Karpas-422 (cell line): Measurements from ENCODE around the gene DUSP2. TPM values are rescaled to one million over a fixed set of nuclear protein-coding genes. Genes with fewer than 3 reads are reported as not detected.
A peak's percentile ranks its signal among the peaks of the same experiment; 100 is the strongest.
"Not testable (repeated sequence)": the region's sequence is repeated elsewhere in the genome, so short reads cannot be mapped to it uniquely, and the experiment has no call there.

Source experiments
- DNase-seq: peaks from one replicate; pipeline ENCODE4 v3.0.0-alpha.2; 2015
- H2AFZ ChIP-seq: fragments of 200-600 bp; sonication (generic); 2 replicates; pipeline ENCODE4 v1.6.1; 2014; ENCODE audit warnings: antibody characterized with exemption, low read length, mixed read lengths
- H3K27ac ChIP-seq: fragments of 200-600 bp; sonication (generic); 2 replicates; pipeline ENCODE4 v1.5.1; 2014; ENCODE audit warnings: mild to moderate bottlenecking, low read length, moderate library complexity
- H3K27me3 ChIP-seq: fragments of 200-600 bp; sonication (generic); 2 replicates; pipeline ENCODE4 v1.6.1; 2014; ENCODE audit warnings: low read length, mixed read lengths
- H3K36me3 ChIP-seq: fragments of 200-600 bp; sonication (generic); 2 replicates; pipeline ENCODE4 v1.6.1; 2014; ENCODE audit warnings: low read length, mixed read lengths; ENCODE audit not compliant: insufficient read depth
- H3K4me1 ChIP-seq: fragments of 200-600 bp; sonication (generic); 2 replicates; pipeline ENCODE4 v1.6.1; 2014; ENCODE audit warnings: mild to moderate bottlenecking, low read length, mixed read lengths
- H3K4me2 ChIP-seq: fragments of 200-600 bp; sonication (generic); 2 replicates; pipeline ENCODE4 v1.6.1; 2014; ENCODE audit warnings: low read length, low read depth, mild to moderate bottlenecking; ENCODE audit not compliant: poor library complexity, severe bottlenecking
- H3K4me3 ChIP-seq: fragments of 200-600 bp; sonication (generic); 2 replicates; pipeline ENCODE4 v1.5.1; 2014; ENCODE audit warnings: mild to moderate bottlenecking, antibody characterized with exemption, low read length, mixed read lengths
- H3K79me2 ChIP-seq: fragments of 200-600 bp; sonication (generic); 2 replicates; pipeline ENCODE4 v1.6.1; 2014; ENCODE audit warnings: mild to moderate bottlenecking, low read length, mixed read lengths
- H3K9ac ChIP-seq: fragments of 200-600 bp; sonication (generic); 2 replicates; pipeline ENCODE4 v1.6.0; 2014; ENCODE audit warnings: low read length
- H3K9me2 ChIP-seq: fragments of 200-600 bp; sonication (generic), shearing (Covaris generic); replicated peaks from 2 replicates; pipeline ENCODE4 v1.6.0; 2014; ENCODE audit warnings: mild to moderate bottlenecking, low read length, moderate library complexity; ENCODE audit not compliant: insufficient read depth
- H3K9me3 ChIP-seq: fragments of 300-700, 200-600 bp; sonication (generic); 2 replicates; pipeline ENCODE4 v1.6.1; 2014; ENCODE audit warnings: low read length, mixed read lengths
- H4K20me1 ChIP-seq: fragments of 200-600 bp; sonication (generic); 2 replicates; pipeline ENCODE4 v1.6.1; 2014; ENCODE audit warnings: mild to moderate bottlenecking, antibody characterized with exemption, low read length, low read depth; ENCODE audit not compliant: insufficient read depth
- total RNA-seq: library from RNA; depleted of rRNA; stranded (reverse); fragments of >200 nt; shearing (Covaris generic); gene quantifications from 2 replicates; pipeline ENCODE4 v1.2.3, GENCODE V29; 2014; ENCODE audit warnings: low replicate concordance

The DUSP2 gene
- total RNA-seq, 1 experiment from 2014 or later, result 25.1 TPM

DNA sequence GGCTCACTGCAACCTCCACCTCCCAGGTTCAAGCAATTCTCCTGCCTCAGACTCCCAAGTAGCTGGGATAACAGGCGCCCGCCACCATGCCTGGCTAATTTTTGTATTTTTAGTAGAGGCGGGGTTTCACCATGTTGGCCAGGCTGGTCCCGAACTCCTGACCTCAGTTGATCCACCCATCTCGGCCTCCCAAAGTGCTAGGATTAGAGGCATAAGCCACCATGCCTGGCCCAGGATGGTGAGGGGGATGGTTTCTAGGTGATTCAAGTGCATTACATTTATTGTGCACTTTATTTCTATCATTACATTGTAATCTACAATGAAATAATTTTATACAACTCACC lies 3.6 kb downstream of the DUSP2 start:
- H2AFZ ChIP-seq, H3K4me2 ChIP-seq, H3K4me3 ChIP-seq, H3K79me2 ChIP-seq, H3K27ac ChIP-seq, H3K27me3 ChIP-seq, H3K9me3 ChIP-seq, H3K9ac ChIP-seq, H3K9me2 ChIP-seq, DNase-seq: not testable (repeated sequence)
- Histone ChIP-seq H4K20me1 (peaks cover 23% of the 10 kb centered on the region), H3K36me3 (peaks cover 19% of the 10 kb centered on the region), H3K4me1 (peaks cover 32% of the 10 kb centered on the region)

DNA sequence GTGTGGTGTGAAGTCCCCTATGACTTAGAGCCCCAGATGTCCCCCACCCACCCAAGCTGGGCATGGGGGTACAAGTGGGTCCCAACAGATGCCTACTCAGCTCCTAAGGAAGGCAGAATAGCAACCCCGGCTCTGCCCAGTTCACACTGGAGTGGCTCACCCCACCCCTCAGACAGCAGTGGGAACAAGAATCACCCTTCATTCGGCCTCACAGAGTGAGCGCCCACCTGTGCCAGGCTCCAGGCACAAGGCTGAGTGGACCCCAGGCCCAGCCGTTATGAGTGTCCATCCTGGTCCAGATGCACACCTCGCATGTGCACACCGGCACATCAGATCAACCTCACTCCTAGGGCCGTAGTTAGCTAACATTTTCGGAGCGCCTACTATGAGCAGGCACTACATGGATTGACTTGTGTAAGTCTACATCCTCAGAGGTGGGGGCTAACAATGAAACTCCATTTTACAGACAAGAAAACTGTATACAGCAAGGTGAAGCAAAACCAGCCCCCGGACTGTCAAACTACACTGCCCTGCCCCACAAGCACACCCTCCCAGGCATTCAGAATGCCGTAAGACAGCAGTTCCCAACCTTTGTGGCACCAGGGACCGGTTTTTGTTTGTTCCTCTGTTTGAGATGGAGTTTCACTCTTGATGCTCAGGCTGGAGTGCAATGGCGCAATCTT lies 4.2 kb downstream of the DUSP2 start:
- DNase-seq, result no peak
- Histone ChIP-seq H4K20me1 (peaks cover 23% of the 10 kb centered on the region), H3K79me2 (peaks cover 7% of the 10 kb centered on the region), H2AFZ (no peak overlapping the region), H3K27me3 (no peaks in the 10 kb centered on the region), H3K27ac (no peak overlapping the region), H3K9ac (no peak overlapping the region), H3K4me2 (no peak overlapping the region), H3K4me3 (no peak overlapping the region), H3K36me3 (peaks cover 19% of the 10 kb centered on the region), H3K9me2 (no peaks in the 10 kb centered on the region), H3K9me3 (no peaks in the 10 kb centered on the region), H3K4me1 (peaks cover 27% of the 10 kb centered on the region)

DNA sequence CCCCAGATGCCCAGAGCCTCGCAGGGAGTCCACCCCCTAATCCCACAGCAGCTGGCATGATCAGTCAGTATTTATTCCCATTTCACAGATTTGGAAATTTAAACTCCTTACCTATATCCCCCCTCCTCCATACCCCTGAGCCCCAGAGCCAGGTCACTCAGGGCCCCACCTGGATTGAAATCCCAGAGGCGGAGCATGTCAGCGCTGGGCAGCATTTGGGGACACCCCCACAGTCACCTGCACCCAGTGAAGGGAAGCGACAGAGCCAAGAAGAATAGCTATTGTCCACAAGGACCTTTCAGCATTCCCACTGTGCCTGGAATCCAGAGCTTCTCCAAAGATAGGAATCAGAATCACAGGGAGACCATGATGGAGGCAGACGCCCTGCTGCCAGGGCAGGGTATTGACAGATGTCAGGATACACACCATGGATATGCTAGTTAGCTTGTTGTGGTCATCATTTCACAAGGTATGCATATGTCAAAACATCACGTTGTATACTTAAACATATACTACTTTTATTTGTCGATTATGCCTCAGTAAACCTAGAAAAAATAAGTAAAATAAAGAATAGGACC lies 6.0 kb downstream of the DUSP2 start:
- DNase-seq, result no peak
- no peaks in the 10 kb centered on the region for H3K9me3 ChIP-seq
- no peak overlapping the region for H3K27ac ChIP-seq
- H3K9me2 ChIP-seq, result no peaks in the 10 kb centered on the region
- peaks cover 19% of the 10 kb centered on the region for H4K20me1 ChIP-seq
- H3K79me2 ChIP-seq, result peaks cover 1% of the 10 kb centered on the region
- no peak overlapping the region for H3K9ac ChIP-seq
- H2AFZ ChIP-seq, result no peak overlapping the region
- H3K36me3 ChIP-seq, result peaks cover 18% of the 10 kb centered on the region
- H3K4me2 ChIP-seq, result no peak overlapping the region
- peaks cover 20% of the 10 kb centered on the region for H3K4me1 ChIP-seq
- H3K4me3 ChIP-seq, result no peak overlapping the region
- no peaks in the 10 kb centered on the region for H3K27me3 ChIP-seq

DNA sequence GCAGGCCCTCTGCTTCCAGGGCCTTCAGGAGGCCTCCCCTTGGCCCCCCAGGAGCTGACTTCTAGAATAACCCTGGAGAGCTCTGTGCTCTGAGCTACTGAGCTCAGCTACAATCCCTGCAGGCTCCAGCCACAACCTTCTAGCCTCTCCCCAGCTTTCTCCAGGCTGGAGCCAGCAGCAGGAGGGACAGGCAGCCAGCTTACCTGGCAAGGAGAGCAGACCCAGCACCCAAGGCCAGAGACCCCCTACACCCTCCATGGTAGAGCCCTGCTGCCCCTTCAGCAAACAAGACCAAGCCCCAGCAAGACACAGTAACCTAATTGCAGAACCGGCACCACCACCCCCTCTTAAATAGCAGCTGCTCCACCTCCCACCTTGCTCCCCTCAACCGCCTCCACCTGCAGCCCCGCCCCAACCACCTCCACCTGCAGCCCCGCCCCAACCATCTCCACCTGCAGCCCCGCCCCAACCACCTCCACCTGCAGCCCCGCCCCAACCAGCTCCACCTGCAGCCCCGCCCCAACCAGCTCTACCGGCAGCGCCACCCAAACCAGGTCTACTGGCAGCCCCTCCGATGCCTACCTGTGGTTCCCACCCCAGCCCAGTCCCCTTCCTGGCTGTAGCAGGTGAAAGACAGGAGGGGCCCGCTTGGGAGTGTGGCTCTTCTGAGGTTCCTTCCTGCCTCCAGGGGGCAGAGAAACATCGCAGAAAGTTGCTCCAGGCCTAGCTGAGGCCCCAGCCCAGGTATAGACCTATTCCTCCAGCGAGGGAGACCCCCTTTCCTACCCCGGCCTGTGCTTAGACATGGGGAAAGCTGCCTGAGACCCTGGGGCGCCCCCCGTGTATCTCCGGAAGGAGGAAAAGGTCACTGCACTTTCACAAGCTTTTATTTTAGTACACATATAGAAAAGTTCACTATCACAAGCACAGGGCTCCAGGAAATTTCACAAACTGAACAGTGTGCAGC lies 6.8 kb downstream of the DUSP2 start, which contains the start of gene ASTL:
TSS of gene ASTL (minus strand) at position 324 of the 967 bp plus-strand sequence. CDS start at position 258, 66 bp downstream.
- peak; percentile 83 for DNase-seq
- Histone ChIP-seq H3K9ac (no peak within 1 kb of the TSS), H3K79me2 (no peaks in the 10 kb centered on the region), H3K4me2 (no peak within 1 kb of the TSS), H3K27me3 (no peaks in the 10 kb centered on the region), H3K9me3 (no peaks in the 10 kb centered on the region), H3K4me1 (peaks cover 12% of the 10 kb centered on the region), H3K36me3 (peaks cover 10% of the 10 kb centered on the region), H3K9me2 (no peaks in the 10 kb centered on the region), H3K27ac (no peak within 1 kb of the TSS), H3K4me3 (no peak within 1 kb of the TSS), H4K20me1 (peaks cover 10% of the 10 kb centered on the region), H2AFZ (no peak within 1 kb of the TSS)

DNA sequence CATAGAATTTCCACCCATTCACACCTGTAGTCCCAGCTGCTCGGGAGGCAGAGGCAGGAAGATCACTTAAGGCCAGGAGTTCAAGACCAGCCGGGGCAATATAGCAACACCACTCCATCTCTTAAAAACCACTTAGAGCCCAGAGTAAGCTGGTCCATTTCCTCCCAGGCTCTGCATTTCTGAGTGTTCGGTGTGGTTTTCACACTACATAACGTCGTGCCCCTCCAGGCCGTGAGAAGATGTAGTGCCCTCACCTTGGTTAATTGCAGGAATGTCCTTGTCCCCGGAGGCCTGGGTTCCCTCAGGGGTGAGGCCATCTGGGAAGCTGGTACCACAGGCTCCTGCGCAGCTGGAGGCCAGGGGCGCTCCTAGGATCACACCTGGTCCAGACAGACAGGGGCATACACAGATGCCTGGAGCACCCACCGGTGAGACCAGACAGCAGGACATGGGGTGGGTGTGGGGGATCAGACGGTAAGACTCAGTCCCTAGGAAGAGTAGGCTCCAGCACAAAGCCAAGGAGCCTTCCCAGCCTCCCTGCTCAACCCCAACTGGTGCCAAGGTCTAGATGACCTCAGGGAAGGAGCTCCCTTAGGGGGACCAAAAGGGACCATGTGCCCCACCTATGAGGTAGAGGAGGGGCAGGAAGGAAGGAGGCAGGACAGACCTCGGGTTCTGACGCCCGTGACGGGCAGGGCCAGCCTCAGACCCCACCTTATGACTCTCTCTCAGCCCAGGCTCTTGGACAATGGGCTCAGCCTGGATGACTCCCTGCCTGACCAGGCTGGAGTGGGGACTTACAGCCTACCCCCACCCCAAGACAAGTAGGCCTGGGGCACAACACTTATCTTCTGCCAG lies 7.7 kb downstream of the DUSP2 start:
- no peak overlapping the region for H3K4me3 ChIP-seq
- no peaks in the 10 kb centered on the region for H3K79me2 ChIP-seq
- no peak overlapping the region for H3K27ac ChIP-seq
- no peak overlapping the region for H2AFZ ChIP-seq
- H3K9ac ChIP-seq, result no peak overlapping the region
- no peak for DNase-seq
- 0 out of 2 replicates have a peak, but pooled peaks cover 1% of the 10 kb centered on the region for H4K20me1 ChIP-seq
- H3K9me3 ChIP-seq, result no peaks in the 10 kb centered on the region
- H3K36me3 ChIP-seq, result peaks cover under 1% of the 10 kb centered on the region; the same call in 1 of the 2 replicates
- peaks cover 2% of the 10 kb centered on the region for H3K4me1 ChIP-seq
- no peaks in the 10 kb centered on the region for H3K9me2 ChIP-seq
- H3K4me2 ChIP-seq, result no peak overlapping the region
- no peaks in the 10 kb centered on the region for H3K27me3 ChIP-seq

DNA sequence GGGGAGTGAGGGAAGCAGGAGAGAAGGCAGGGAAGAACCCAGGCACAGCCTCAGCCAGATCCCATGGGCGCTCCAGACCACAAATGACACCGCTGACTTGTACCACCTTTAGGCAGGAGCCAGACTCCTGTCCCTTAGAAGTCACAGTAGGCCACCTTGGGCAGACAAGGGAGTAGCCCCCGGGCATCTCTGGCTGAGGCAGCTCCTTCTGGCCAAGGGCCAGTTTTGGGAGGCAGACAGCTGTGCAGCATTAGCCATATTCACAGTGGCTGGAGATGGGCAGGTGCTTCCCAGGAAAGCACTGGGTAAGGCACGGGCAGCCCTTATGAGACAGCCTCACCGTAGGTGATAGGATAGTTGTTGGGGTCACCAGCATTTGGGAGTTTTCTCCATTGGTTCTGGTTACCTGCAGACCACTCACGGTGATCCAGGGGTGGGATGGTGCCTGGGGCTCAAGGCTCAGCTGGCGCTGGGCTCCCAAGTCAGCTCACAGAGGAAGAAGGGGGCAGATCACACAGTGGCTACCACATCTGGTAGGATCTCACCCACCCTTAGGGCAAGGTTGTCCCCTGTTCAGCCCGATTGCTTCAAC lies 9.0 kb downstream of the DUSP2 start:
- no peak overlapping the region for H2AFZ ChIP-seq
- H3K27ac ChIP-seq, result no peak overlapping the region
- H3K4me2 ChIP-seq, result no peak overlapping the region
- H3K9me2 ChIP-seq, result no peaks in the 10 kb centered on the region
- no peaks in the 10 kb centered on the region for H3K27me3 ChIP-seq
- no peak overlapping the region for H3K4me3 ChIP-seq
- H3K79me2 ChIP-seq, result no peaks in the 10 kb centered on the region
- no peak for DNase-seq
- no peak overlapping the region for H3K9ac ChIP-seq
- no peaks in the 10 kb centered on the region for H3K4me1 ChIP-seq
- no peaks in the 10 kb centered on the region for H3K9me3 ChIP-seq
- H3K36me3 ChIP-seq, result no peaks in the 10 kb centered on the region
- no peaks in the 10 kb centered on the region for H4K20me1 ChIP-seq

DNA sequence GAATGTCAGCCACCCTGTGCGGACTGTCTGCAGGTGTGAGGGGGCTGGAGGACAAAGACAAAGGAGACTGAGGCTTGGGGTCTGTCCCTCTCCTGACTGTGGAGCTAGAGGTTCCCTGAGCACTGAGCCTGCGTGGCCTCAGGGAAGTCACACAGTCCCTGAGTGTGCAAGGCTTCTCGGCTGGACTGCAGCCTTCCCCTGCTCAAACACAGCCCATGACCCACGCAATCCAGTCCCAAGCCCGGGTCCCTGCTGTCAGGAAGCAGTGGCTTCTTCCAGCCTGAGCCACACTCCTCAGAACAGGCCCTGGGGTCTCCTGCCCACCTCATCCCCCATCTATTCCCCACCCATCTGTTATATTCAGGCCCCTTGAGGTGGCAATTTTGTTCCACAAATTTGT lies 9.6 kb downstream of the DUSP2 start:
- no peak overlapping the region for H3K27ac ChIP-seq

More for the DNA sequence above, 9.6 kb downstream of the DUSP2 start:
- no peaks in the 10 kb centered on the region for H4K20me1 ChIP-seq
- H3K9me3 ChIP-seq, result no peaks in the 10 kb centered on the region
- no peaks in the 10 kb centered on the region for H3K27me3 ChIP-seq
- no peak overlapping the region for H3K9ac ChIP-seq
- DNase-seq, result no peak
- no peak overlapping the region for H3K4me3 ChIP-seq
- no peaks in the 10 kb centered on the region for H3K9me2 ChIP-seq
- H3K36me3 ChIP-seq, result no peaks in the 10 kb centered on the region
- H3K4me2 ChIP-seq, result no peak overlapping the region
- no peaks in the 10 kb centered on the region for H3K79me2 ChIP-seq
- H3K4me1 ChIP-seq, result no peaks in the 10 kb centered on the region
- H2AFZ ChIP-seq, result no peak overlapping the region
